Erythroblast (primary cell): Measurements from ENCODE around the gene HIBADH.

ENCODE experiments used
- DNase-seq, 2 experiments: peaks; one replicate each; lab custom pipeline; 2025; lab: John Stamatoyannopoulos, UW
- GATA1 ChIP-seq: IDR thresholded peaks from 2 replicates; pipeline ENCODE4 v1.6.1; 2011; ENCODE audit warnings: low read depth, mild to moderate bottlenecking, control low read depth, low read length, moderate library complexity
- POLR2A ChIP-seq: IDR thresholded peaks from 2 replicates; pipeline ENCODE4 v1.6.1; 2011; ENCODE audit warnings: mild to moderate bottlenecking, low read length

Gene HIBADH

GRCh38 chr7:27478556-27478955 is 184.1 kb downstream of the HIBADH start:
- TF ChIP-seq GATA1 = no peak
- no peak for DNase-seq

DNA sequence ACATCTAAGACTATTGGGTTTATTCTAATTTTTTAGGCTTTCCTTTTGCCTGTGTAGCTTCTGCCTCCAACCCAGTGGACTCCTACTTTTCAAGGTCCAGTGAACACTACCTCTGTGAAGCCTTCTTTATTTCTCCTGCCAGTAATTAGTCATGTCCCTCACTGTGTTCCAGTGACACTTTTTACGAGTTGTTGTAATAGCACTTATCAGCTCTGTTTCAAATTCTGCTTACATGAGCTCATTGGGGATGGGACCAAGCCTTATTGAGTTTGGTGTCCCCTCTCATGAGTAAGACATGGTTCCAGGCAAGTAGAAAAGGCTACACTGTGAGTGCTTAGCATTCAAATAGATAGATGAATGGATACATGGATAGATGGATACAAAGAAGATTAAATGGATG is 184.6 kb downstream of the HIBADH start:
- no peak for DNase-seq
- TF ChIP-seq GATA1 = no peak
- no peak for TF ChIP-seq POLR2A

DNA sequence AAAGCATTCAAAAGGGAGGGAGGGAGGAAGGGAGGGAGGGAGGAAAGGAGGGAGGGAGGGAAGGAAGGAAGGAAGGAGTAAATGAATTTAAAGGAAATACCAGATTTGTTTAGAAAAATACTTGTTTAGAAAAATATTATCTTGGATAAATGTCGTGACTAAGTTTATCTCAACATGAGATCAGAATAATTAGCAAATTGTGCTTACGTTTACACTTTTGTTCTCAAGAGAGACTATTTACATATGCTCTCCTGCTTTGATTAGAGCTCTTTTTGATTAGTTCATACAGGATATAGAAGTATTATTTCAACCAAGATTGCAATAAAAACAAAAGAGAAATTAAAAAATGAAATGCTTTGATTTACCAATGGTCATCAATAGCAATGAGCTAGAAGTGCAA is 186.2 kb downstream of the HIBADH start:
- TF ChIP-seq GATA1 (no peak), POLR2A (no peak)
- no peak for DNase-seq
